GM12874 (cell line): ENCODE results near the gene DNAL4.

Source experiments
- CTCF ChIP-seq: IDR thresholded peaks from 2 replicates; pipeline ENCODE4 v1.5.1; 2011; ENCODE audit warnings: low read depth, mild to moderate bottlenecking, control low read depth, low read length, moderate library complexity; ENCODE audit not compliant: insufficient read depth

The DNAL4 gene

GRCh38 chr22:38774496-38775166 lies 19.3 kb downstream of the DNAL4 start:
- TF ChIP-seq CTCF = no peak

GRCh38 chr22:38773363-38773946 lies 20.5 kb downstream of the DNAL4 start:
- no peak for TF ChIP-seq CTCF

GRCh38 chr22:38772623-38772873 lies 21.4 kb downstream of the DNAL4 start:
- no peak for TF ChIP-seq CTCF

- no peak for TF ChIP-seq CTCF
Measured at GRCh38 chr22:38770257-38770949, 23.5 kb downstream of the DNAL4 start.

GRCh38 chr22:38768036-38768435 lies 25.9 kb downstream of the DNAL4 start:
- no peak for TF ChIP-seq CTCF

- TF ChIP-seq CTCF = no peak
Measured at GRCh38 chr22:38767313-38767712, 26.6 kb downstream of the DNAL4 start.

- TF ChIP-seq CTCF = peak; percentile 77
Measured at GRCh38 chr22:38766076-38766777, 27.7 kb downstream of the DNAL4 start.
